GM12892 (cell line): ENCODE measurements around the gene FARP1.

Source experiments
- DNase-seq: peaks from one replicate; pipeline ENCODE4 v3.0.0; 2011; ENCODE audit not compliant: insufficient read length
- FAIRE-seq: peaks from 2 replicates; lab custom pipeline; 2011; peaks lifted over from hg19 to GRCh38; lab: Jason Lieb, UNC
- POLR2A ChIP-seq: IDR thresholded peaks from 2 replicates; pipeline ENCODE4 v1.6.1; 2011; ENCODE audit warnings: low read depth, low read length, control low read depth
- POLR2AphosphoS5 ChIP-seq: IDR thresholded peaks from 2 replicates; pipeline ENCODE4 v1.6.1; 2011; ENCODE audit warnings: low read depth, low read length, control low read depth
- TAF1 ChIP-seq: IDR thresholded peaks from 2 replicates; pipeline ENCODE4 v1.6.1; 2011; ENCODE audit warnings: low read depth, mild to moderate bottlenecking, control low read depth, low read length, borderline replicate concordance

Gene FARP1

GRCh38 chr13:98416408-98416807 is 273.5 kb downstream of the FARP1 start:
- no peak for FAIRE-seq
- no peak for DNase-seq
- TF ChIP-seq POLR2A (no peak), POLR2AphosphoS5 (no peak)

GRCh38 chr13:98419786-98420553 is 277.1 kb downstream of the FARP1 start:
- no peak for FAIRE-seq
- TF ChIP-seq POLR2AphosphoS5 (no peak), TAF1 (no peak), POLR2A (no peak)

DNA sequence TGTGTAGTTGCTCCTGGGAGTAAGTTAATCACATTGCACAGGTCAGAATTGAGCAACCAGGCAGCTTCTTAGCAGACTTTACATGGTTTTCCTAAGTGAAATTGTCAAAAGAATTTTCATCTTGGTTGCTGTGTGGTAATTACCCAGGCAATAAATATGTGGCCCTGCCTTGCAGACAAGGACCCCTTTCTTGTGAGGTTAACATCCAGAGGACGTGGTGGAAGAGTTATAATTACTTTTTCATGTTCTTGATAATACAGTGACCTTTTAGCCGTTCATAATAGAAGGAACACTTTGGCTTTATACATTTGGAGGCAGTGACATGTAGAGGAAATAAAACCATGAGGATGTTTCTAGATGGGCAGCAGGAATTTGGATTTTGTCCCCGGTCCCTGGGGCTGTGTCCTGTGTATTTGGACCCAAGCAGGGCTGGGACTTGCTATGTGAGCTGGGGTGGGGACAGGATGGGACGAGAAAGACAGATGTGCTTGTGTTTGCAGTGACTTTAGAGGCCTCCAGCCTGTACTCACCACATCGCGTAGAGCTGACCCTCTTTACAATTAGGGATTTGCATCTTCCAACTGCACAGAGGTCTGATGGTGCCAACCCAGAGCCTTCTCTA is 277.8 kb downstream of the FARP1 start:
- DNase-seq, result no peak
- no peak for TF ChIP-seq POLR2AphosphoS5
- TF ChIP-seq POLR2A, result no peak
- TF ChIP-seq TAF1, result no peak
- no peak for FAIRE-seq

More at GRCh38 chr13:98419786-98420553, 277.1 kb downstream of the FARP1 start:
- DNase-seq, result no peak

- no peak for DNase-seq
- FAIRE-seq, result no peak
- no peak for TF ChIP-seq POLR2AphosphoS5
- TF ChIP-seq POLR2A, result no peak
- no peak for TF ChIP-seq TAF1
Measured at GRCh38 chr13:98422046-98422445, 279.2 kb downstream of the FARP1 start.

DNA sequence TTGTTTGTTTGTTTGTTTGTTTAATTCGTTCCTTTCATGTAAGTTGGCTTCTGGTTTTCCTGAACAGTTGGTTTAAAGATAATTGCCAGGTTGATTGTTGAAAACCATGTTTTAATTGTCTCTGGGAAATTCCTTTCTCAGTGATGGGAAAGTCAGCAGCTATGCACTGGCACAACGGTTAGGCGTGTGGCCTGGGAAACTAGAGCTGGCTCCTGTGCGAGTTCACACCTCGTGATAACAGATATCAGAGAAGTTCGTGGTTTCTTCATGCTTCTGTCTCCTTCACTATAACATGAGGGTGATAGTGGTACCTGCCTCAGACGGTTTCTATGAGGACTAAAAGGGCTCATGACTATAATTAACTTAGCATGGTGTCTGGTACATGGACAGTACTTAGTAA is 280.5 kb downstream of the FARP1 start:
- FAIRE-seq, result no peak
- no peak for TF ChIP-seq TAF1
- no peak for TF ChIP-seq POLR2A

GRCh38 chr13:98427331-98427995 is 284.6 kb downstream of the FARP1 start:
- FAIRE-seq, result no peak
- DNase-seq, result no peak
- TF ChIP-seq POLR2AphosphoS5 (no peak), POLR2A (no peak), TAF1 (no peak)

More for the DNA sequence above, 280.5 kb downstream of the FARP1 start:
- no peak for DNase-seq

- TF ChIP-seq POLR2A (no peak), TAF1 (no peak), POLR2AphosphoS5 (no peak)
- no peak for FAIRE-seq
- DNase-seq, result no peak
Measured at GRCh38 chr13:98428256-98428966, 285.5 kb downstream of the FARP1 start.

- DNase-seq (no peak), FAIRE-seq (no peak)
- TF ChIP-seq POLR2AphosphoS5 (no peak), POLR2A (no peak), TAF1 (no peak)
Measured at GRCh38 chr13:98429081-98429480, 286.2 kb downstream of the FARP1 start.

- TF ChIP-seq TAF1, result no peak
- FAIRE-seq (no peak), DNase-seq (no peak)
Measured at GRCh38 chr13:98429531-98429930, 286.6 kb downstream of the FARP1 start.

DNA sequence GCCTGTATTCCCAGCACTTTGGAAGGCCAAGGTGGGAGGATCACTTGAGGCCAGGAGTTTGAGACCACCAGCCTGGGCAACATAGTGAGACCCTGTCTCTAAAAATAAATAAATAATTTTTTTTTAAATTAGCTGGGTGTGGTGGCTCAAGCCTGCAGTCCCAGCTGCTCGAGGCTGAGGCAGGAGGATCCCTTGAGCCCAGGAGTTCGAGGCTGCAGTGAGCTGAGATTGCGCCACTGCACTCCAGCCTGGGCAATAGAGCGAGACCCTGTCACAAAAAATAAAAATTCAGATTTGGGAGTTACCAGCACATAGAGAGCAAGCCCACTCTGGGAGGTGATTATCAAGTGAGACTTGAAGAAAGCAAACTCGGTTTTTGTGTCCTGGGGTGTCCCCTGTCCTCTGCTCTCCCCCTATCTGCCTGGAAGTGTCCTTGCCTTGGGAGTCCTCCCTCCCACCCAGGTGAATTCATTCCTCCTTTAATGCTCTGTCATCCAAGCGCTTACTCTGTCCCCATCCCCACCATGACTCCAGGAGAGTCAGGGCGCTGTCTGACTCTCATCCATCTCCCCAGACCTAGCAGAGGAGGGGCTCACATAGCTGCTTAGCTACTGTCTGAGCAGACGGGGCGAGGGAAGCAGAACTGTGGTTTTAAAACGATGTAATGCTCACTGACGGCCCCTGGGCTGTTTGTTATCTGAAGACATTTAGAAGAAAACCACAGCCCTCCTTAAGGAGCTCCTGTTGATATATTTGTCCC is 287.3 kb downstream of the FARP1 start:
- DNase-seq (no peak), FAIRE-seq (no peak)
- TF ChIP-seq TAF1, result no peak

DNA sequence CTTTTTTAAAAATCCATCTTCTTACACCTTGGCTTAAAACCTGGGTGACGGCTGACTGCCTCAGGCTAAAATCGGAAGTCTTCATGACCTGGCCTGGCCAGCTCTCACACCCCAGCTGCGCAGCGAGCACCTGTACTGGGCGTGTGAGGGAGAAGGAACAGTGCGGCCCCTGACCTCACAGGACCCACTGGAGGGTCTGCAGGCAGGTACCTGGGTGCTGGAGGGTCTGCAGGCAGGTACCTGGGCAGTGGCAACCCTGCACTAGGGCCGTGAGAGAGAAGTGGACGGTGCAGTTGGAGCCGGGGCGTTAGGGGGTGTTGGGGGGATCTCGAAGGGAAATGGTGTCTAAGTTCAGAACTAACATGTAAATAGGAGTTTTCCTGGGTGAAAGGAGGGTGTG is 289.7 kb downstream of the FARP1 start:
- FAIRE-seq (no peak), DNase-seq (no peak)
- TF ChIP-seq POLR2A (no peak), POLR2AphosphoS5 (no peak), TAF1 (no peak)

- TF ChIP-seq POLR2AphosphoS5 (no peak), POLR2A (no peak), TAF1 (no peak)
- no peak for FAIRE-seq
- no peak for DNase-seq
Measured at GRCh38 chr13:98433654-98434053, 290.8 kb downstream of the FARP1 start.
